NK-92 (cell line): ENCODE measurements around the gene HBB.

Experiments
- DNase-seq: peaks from one replicate; lab custom pipeline; 2025; ENCODE audit not compliant: unreplicated experiment; lab: John Stamatoyannopoulos, UW

The HBB gene

GRCh38 chr11:5247472-5248192 is 20.8 kb upstream of the HBB start:
- DNase-seq: no peak

DNA sequence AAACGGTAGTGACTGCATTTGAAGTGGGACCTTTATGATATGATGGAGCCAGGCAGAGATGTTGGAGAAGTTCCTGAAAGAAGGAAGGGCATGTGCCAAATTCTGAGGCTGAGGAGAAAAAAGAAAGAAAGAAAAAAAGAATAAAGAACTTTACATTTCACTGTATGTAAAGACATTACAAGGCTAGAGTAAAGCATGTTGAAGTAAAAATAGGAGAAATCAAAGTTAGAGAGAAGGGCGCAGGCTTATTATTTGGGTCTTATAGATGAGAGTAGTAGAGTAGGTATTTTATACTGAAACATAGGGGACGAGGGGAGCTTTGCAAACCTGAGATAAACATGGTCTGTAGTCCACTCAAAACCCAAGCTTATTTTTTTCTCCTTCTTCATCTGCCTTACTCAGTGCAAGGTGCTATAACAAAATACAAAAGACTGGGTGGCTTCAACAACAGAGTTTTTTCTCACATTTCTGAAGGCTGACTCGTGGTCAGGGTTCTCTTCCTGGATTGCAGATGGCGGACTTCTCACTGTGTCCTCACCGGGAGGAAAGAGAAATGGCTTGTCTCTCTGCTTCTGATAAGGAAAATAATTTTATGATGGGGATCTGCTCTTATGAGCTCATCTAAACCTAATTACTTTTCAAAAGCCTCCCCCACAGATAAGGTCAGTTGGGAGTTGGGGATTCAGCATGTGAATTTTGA is 20.1 kb upstream of the HBB start:
- no peak for DNase-seq

- DNase-seq: no peak
Measured at GRCh38 chr11:5245155-5245554, 18.3 kb upstream of the HBB start.

DNA sequence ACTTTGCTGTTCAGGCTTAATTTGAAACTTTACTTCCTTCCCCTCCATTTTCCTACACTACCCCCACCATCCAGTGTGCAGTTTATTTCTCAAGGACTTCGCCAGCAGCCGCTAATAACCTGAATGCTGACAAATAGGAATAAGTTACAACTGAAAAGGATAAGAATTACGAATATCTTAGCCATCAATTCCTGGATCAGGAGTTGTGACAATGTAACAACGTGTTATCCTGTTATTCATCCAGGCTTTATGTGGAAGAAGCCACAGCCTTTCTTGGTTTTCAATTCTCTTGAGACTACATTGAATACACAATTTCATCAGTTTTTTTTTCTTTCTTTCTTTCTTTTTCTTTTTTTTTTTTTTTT is 16.9 kb upstream of the HBB start:
- DNase-seq: no peak

DNA sequence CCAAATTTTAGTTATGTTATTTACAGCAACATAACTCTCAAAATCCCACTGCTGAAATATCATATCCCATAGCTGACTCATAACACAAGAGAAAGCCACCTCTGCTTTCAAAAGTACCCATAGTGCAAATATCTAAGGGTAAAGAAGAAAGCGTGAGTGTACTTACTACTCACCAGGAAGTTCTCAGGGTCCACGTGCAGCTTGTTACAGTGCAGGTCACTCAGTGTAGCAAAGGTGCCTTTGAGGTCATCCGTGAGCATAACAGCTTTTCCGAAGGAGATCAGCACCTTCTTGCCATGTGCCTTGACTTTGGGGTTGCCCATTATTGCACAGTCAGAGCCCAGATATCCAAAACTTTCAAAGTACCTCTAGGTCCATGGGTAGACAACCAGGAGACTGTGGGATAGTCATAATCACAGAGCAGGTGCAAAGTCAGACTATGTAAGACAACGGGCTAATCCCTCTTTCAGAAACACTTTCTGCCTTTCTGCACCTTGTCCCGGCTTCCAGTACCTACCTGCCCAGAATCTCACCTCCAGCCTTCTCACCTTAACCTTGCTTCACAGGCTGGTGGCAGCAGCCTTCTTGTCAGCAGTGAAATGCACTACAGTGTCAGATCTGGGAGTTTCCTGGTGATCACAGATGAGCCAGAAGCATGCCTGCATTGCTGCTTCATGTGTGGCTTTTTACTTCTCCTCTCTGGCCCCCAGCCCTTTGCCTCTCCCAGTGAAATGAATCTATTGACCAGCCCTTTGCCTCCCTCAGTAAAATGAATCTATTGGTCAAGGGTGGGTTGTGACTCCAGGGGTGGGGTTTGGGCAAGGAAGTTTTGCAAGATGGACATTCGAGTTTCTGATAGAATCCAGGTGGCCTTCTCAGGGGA is 16.3 kb upstream of the HBB start:
- no peak for DNase-seq

DNA sequence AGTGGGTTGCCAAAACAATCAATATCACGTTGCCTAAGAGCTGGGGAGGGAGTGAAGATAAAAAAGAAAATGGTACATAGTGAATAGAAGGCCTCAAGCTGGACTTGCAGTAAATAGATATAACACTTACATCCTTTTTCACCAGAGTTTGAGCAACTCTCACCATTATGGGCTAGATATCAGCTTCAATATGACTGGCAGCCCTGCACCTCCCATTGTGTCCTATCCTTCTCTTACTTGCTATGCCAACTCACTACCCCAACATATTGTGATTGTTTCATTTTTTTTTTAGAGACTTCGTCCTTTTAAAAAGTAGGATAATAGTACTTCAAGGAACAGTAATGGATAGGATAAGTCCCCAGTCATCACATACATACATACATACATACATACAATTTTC is 15.3 kb upstream of the HBB start:
- no peak for DNase-seq

DNA sequence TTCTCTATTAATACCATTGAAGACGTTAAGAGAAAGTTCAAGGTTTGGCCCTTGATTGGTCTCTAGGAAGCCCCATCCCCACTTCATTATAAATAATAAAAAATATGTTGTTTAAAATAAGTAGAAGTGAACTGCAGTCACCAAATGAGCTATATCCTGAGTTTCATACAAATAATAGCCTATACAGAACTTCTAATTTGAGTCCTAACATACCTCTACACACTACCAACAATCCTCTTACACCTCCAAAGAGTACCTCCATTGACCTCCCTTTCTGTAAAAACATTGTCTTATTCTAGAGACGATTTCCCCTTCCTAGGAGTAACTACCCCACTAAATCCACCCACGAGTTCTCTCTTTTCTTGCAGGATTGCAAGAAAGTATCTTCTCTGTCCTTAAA is 14.6 kb upstream of the HBB start:
- DNase-seq: no peak

GRCh38 chr11:5240458-5240857 is 13.6 kb upstream of the HBB start:
- DNase-seq: no peak

DNA sequence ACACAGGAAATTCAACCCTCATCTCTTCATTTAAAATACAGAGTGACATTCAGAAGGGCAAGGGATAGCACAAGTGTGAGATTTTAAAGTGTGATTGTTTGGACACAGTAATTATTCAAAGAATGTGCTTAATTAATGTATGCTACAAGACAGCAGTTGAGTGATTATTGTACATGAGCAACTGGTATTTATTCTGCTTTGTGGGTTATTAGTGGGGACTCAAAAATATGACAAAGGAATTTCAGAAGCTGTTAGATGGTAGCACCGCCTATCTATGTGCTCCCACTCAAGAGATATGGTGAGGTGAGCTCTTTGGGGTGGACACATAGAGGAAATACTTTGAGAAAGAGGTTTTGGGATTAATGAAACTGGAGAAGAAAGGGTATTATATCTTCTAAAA is 13.2 kb upstream of the HBB start:
- DNase-seq: no peak

DNA sequence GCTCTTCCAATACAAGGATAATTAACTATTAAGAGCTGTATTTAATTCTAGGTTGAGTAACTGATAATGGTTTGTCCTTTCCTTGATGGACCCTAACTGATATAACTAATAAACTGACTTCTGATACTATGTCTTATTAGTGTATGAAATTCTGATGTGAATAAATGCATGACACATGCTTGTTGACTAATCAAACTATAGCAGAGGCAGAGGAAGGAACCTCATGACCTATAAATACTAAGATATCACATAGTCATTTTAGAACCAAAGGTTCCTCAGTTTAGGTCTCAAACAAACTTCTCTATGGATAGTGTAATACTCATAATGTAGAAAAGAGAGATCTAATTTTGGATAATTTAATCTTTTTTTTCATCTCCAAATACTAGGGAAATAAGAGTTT is 12.2 kb upstream of the HBB start:
- no peak for DNase-seq

GRCh38 chr11:5238486-5238885 is 11.6 kb upstream of the HBB start:
- no peak for DNase-seq

DNA sequence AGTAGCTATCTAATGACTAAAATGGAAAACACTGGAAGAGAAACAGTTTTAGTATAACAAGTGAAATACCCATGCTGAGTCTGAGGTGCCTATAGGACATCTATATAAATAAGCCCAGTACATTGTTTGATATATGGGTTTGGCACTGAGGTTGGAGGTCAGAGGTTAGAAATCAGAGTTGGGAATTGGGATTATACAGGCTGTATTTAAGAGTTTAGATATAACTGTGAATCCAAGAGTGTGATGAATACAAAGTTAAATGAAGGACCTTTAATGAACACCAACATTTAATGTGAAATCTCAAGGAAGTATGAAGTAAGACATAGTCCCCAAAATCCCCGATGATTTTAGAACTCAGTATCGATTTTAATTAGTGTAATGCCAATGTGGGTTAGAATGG is 10.5 kb upstream of the HBB start:
- no peak for DNase-seq

- no peak for DNase-seq
Measured at GRCh38 chr11:5235364-5236095, 8.7 kb upstream of the HBB start.

DNA sequence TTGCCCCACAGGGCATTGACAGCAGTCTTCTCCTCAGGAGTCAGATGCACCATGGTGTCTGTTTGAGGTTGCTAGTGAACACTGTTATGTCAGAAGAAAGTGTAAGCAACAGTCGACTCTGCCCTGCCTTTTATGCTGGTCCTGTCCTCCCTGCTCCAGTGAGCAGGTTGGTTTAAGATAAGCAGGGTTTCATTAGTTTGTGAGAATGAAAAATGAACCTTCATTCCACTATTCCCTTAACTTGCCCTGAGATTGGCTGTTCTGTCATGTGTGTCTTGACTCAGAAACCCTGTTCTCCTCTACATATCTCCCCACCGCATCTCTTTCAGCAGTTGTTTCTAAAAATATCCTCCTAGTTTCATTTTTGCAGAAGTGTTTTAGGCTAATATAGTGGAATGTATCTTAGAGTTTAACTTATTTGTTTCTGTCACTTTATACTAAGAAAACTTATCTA is 7.5 kb upstream of the HBB start, which contains the start of gene HBD:
Gene HBD, minus strand, starts transcription at position 103 of the 454 bp plus-strand sequence. Its CDS starts 50 bp downstream, at position 53.
- no peak for DNase-seq

DNA sequence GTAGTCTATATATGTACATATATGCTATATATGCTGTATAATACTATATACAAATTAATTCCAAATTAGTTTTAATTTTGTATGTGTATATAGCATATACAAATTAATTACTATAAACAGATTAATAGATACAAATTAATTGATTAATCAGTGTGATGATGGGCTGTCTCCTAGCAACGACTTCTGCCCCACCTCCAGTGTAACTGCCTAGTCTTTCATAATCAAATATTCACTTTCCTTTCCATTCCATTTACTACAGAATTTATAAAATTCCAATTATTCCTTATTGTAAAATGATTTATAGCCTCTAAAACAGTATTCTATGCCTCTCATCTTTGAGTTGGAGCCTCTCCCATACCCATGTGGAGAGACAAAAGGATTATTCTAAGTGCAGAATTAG is 6.4 kb upstream of the HBB start:
- DNase-seq: no peak

GRCh38 chr11:5232821-5233220 is 6.0 kb upstream of the HBB start:
- DNase-seq: no peak

DNA sequence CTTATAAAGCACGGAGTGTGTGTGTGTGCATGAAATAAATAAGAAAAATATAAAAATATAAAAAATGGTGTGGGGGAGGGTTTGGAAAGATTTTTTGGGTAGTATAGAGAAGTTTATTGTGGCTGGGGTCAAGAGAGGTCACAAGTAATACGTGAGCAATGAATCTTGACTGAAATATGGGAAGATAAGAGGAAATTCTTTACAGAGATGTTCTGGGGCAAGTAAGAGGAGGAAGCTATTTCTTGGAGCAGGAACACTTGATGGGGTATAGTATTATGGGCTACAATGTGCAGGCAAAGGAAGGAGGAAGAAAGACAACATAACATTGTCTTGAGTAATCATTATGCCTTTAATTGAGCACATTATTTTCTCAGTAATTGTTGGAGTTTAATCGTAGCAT is 5.3 kb upstream of the HBB start:
- DNase-seq: no peak

DNA sequence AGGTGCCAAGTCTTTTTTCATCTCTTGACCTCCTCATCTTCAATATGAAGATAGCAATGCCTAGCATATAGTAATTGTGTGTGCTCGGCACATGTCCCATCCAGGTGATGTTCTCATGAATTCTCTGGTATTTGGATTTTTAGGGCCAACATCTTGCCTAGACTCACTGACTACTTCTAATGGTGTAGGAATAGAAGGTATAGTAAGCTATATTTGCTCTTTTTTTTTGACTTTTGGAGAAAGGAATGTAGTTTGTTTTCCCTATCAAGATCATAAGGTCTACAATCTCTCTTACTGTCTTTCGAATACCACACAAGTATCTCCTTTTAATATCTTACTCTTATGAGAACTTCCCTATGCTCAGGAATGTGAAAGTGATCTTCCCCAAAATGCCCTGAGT is 4.2 kb upstream of the HBB start:
- no peak for DNase-seq

DNA sequence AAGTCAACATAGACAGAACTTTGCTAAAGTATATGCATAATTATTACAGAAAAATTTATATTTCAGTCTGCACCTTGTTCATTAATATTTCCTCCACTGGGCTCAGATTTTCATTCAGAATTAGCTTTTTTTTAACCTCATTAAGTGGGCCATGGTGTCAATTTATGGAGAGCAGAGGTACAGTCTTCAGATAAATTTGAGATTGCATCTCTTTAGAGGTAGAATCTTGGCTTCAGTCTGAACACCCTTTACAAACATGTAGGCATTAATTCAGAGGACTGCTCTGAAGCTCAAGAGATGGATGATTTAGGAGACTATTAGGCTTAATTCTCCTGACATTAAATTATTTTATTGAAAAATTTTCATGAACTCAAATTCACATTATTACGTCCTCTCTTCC is 3.4 kb upstream of the HBB start:
- no peak for DNase-seq

GRCh38 chr11:5229796-5230195 is 2.9 kb upstream of the HBB start:
- no peak for DNase-seq

- DNase-seq: no peak
Measured at GRCh38 chr11:5229356-5229755, 2.5 kb upstream of the HBB start.
